Mesenchymal stem cell (in vitro differentiated cells and primary cell): ENCODE data around the gene ALCAM.

Experiments used
- DNase-seq: peaks from one replicate; pipeline ENCODE4 v3.0.0-alpha.2; 2013
- H2AFZ ChIP-seq: one replicate; pipeline ENCODE4 v1.6.1; 2013; ENCODE audit warnings: low read depth, mild to moderate bottlenecking, control low read depth, inconsistent platforms, low read length, moderate library complexity
- H2AK5ac ChIP-seq: 2 replicates; pipeline ENCODE4 v1.6.1; 2013; ENCODE audit warnings: low read length, moderate library complexity, mild to moderate bottlenecking, inconsistent platforms; ENCODE audit not compliant: severe bottlenecking
- H2BK120ac ChIP-seq: one replicate; pipeline ENCODE4 v1.6.1; 2013; ENCODE audit warnings: low read depth, mild to moderate bottlenecking, inconsistent platforms, low read length, moderate library complexity
- H2BK12ac ChIP-seq, 2 experiments: one replicate each; pipeline ENCODE4 v1.6.1; 2013; ENCODE audit warnings: inconsistent platforms in 2 of 2, low read length in 2 of 2, mild to moderate bottlenecking in 2 of 2, moderate library complexity in 2 of 2, control low read depth in 1 of 2
- H2BK15ac ChIP-seq: one replicate; pipeline ENCODE4 v1.6.1; 2013; ENCODE audit warnings: mild to moderate bottlenecking, low read depth, inconsistent platforms; ENCODE audit not compliant: poor library complexity, severe bottlenecking
- H2BK5ac ChIP-seq: 2 replicates; pipeline ENCODE4 v1.6.1; 2013; ENCODE audit warnings: low read depth, mild to moderate bottlenecking, low read length, control low read depth, inconsistent platforms; ENCODE audit not compliant: poor library complexity, severe bottlenecking
- H3K14ac ChIP-seq, 2 experiments: one replicate each; pipeline ENCODE4 v1.6.1; 2013; ENCODE audit warnings: inconsistent platforms in 2 of 2, low read length in 2 of 2, control low read depth in 1 of 2, mild to moderate bottlenecking in 1 of 2, moderate library complexity in 1 of 2
- H3K18ac ChIP-seq, 2 experiments: one replicate each; pipeline ENCODE4 v1.6.1; 2013; ENCODE audit warnings: inconsistent platforms in 2 of 2, low read length in 2 of 2, control low read depth in 1 of 2, low read depth in 1 of 2, mild to moderate bottlenecking in 1 of 2
- H3K23ac ChIP-seq, 2 experiments: one replicate each; pipeline ENCODE4 v1.6.1; 2013; ENCODE audit warnings: inconsistent platforms in 2 of 2, low read length in 2 of 2, mild to moderate bottlenecking in 2 of 2, moderate library complexity in 2 of 2, control low read depth in 1 of 2
- H3K27ac ChIP-seq: 2 replicates; pipeline ENCODE4 v1.5.1; 2013; ENCODE audit warnings: mild to moderate bottlenecking, moderate library complexity, low read length, control low read depth, inconsistent platforms; ENCODE audit not compliant: poor library complexity, severe bottlenecking
- H3K27me3 ChIP-seq, 2 experiments: 2 replicates each; pipeline versions ENCODE4 v1.6.1 to v1.7.0; 2013; ENCODE audit warnings: low read length in 2 of 2, mild to moderate bottlenecking in 2 of 2, moderate library complexity in 2 of 2, control low read depth in 1 of 2, inconsistent platforms in 1 of 2; ENCODE audit not compliant: control insufficient read depth in 1 of 2, insufficient read depth in 1 of 2
- H3K36me3 ChIP-seq, 2 experiments: 2 replicates each; pipeline versions ENCODE4 v1.6.1 to v1.7.0; 2013; ENCODE audit warnings: low read length in 2 of 2, control low read depth in 1 of 2, inconsistent platforms in 1 of 2, low read depth in 1 of 2, mild to moderate bottlenecking in 1 of 2; ENCODE audit not compliant: insufficient read depth in 2 of 2, control insufficient read depth in 1 of 2
- H3K4ac ChIP-seq, 2 experiments: one replicate each; pipeline ENCODE4 v1.6.1; 2013; ENCODE audit warnings: inconsistent platforms in 2 of 2, low read length in 2 of 2, mild to moderate bottlenecking in 2 of 2, moderate library complexity in 2 of 2, control low read depth in 1 of 2, low read depth in 1 of 2
- H3K4me1 ChIP-seq: 2 replicates; pipeline ENCODE4 v1.6.1; 2013; ENCODE audit warnings: low read depth, low read length, control low read depth; ENCODE audit not compliant: control insufficient read depth, insufficient read depth
- H3K4me2 ChIP-seq: 2 replicates; pipeline ENCODE4 v1.6.1; 2013; ENCODE audit warnings: low read length, mild to moderate bottlenecking, inconsistent platforms; ENCODE audit not compliant: poor library complexity, severe bottlenecking
- H3K4me3 ChIP-seq, 2 experiments: 2 replicates each; pipeline versions ENCODE4 v1.5.1 to v1.7.0; 2013; ENCODE audit warnings: low read length in 2 of 2, mild to moderate bottlenecking in 2 of 2, control low read depth in 1 of 2, low read depth in 1 of 2; ENCODE audit not compliant: insufficient read depth in 1 of 2
- H3K79me1 ChIP-seq: replicated peaks from 2 replicates; pipeline ENCODE4 v1.6.1; 2013; ENCODE audit warnings: mild to moderate bottlenecking, control low read depth, low read length, inconsistent platforms; ENCODE audit not compliant: poor library complexity, severe bottlenecking
- H3K9ac ChIP-seq: 2 replicates; pipeline ENCODE4 v1.7.0; 2013; ENCODE audit warnings: mild to moderate bottlenecking, low read length, moderate library complexity
- H3K9me3 ChIP-seq: 2 replicates; pipeline ENCODE4 v1.7.0; 2013; ENCODE audit warnings: mild to moderate bottlenecking, low read length; ENCODE audit not compliant: control insufficient read depth
- H4K8ac ChIP-seq: one replicate; pipeline ENCODE4 v1.6.1; 2013; ENCODE audit warnings: inconsistent platforms, mild to moderate bottlenecking, low read length, moderate library complexity
- H4K91ac ChIP-seq: one replicate; pipeline ENCODE4 v1.6.1; 2013; ENCODE audit warnings: mild to moderate bottlenecking, low read length, inconsistent platforms
- WGBS: methylation state at CpG from one replicate; pipeline ENCODE4 v1.1.7; 2013; ENCODE audit warnings: mixed read lengths; 5-methylcytosine and 5-hydroxymethylcytosine counted together

Gene ALCAM

GRCh38 chr3:105564546-105565288 is 198.0 kb downstream of the ALCAM start:
- Histone ChIP-seq H3K79me1 (no peaks in the 10 kb centered on the region), H3K14ac (no peak overlapping the region)
- 98% methylated on average over 6 of the region's 6 CpGs for WGBS

GRCh38 chr3:105571005-105571404 is 204.3 kb downstream of the ALCAM start:
- Histone ChIP-seq H3K14ac (no peak overlapping the region), H2AK5ac (no peak overlapping the region), H3K36me3 (peaks cover 0 to 5% of the 10 kb centered on the region in 2 experiments), H3K4me2 (no peak overlapping the region), H4K8ac (no peak overlapping the region), H3K4me1 (no peaks in the 10 kb centered on the region), H3K18ac (no peak overlapping the region), H3K23ac (no peak overlapping the region), H2BK12ac (no peak overlapping the region), H2BK15ac (no peak overlapping the region), H2BK120ac (no peak overlapping the region), H3K9me3 (no peaks in the 10 kb centered on the region), H3K27ac (no peak overlapping the region), H3K27me3 (no peaks in the 10 kb centered on the region), H3K79me1 (no peaks in the 10 kb centered on the region), H3K4ac (no peak overlapping the region), H4K91ac (no peak overlapping the region), H3K4me3 (no peak overlapping the region), H2BK5ac (no peak overlapping the region), H2AFZ (no peak overlapping the region), H3K9ac (no peak overlapping the region)
- DNase-seq: no peak
- 93% methylated on average over 5 of the region's 5 CpGs for WGBS

More at GRCh38 chr3:105564546-105565288, 198.0 kb downstream of the ALCAM start:
- Histone ChIP-seq H3K4me1 (no peaks in the 10 kb centered on the region), H3K9ac (no peak overlapping the region), H2BK5ac (no peak overlapping the region), H2AFZ (no peak overlapping the region), H3K4ac (no peak overlapping the region), H4K8ac (no peak overlapping the region), H2AK5ac (no peak overlapping the region), H2BK120ac (no peak overlapping the region), H2BK12ac (no peak overlapping the region), H3K4me2 (no peak overlapping the region), H4K91ac (no peak overlapping the region), H3K18ac (no peak overlapping the region), H3K27me3 (no peaks in the 10 kb centered on the region), H3K27ac (no peak overlapping the region), H3K4me3 (no peak overlapping the region), H2BK15ac (no peak overlapping the region), H3K23ac (no peak overlapping the region), H3K9me3 (no peaks in the 10 kb centered on the region), H3K36me3 (peaks cover 0 to 4% of the 10 kb centered on the region in 2 experiments)
- DNase-seq: no peak

- Histone ChIP-seq H2AFZ (no peak overlapping the region), H3K27me3 (no peaks in the 10 kb centered on the region), H3K4me1 (no peaks in the 10 kb centered on the region), H3K27ac (no peak overlapping the region), H2BK5ac (no peak overlapping the region), H3K9ac (no peak overlapping the region), H2BK15ac (no peak overlapping the region), H3K18ac (no peak overlapping the region), H4K8ac (no peak overlapping the region), H2BK120ac (no peak overlapping the region), H3K4ac (no peak overlapping the region), H3K4me2 (no peak overlapping the region), H3K79me1 (no peaks in the 10 kb centered on the region), H4K91ac (no peak overlapping the region), H3K36me3 (peaks cover 0 to 12% of the 10 kb centered on the region in 2 experiments), H3K23ac (no peak overlapping the region), H2BK12ac (no peak overlapping the region), H2AK5ac (no peak overlapping the region), H3K14ac (no peak overlapping the region), H3K9me3 (no peaks in the 10 kb centered on the region), H3K4me3 (no peak overlapping the region)
- 96% methylated on average over 5 of the region's 6 CpGs for WGBS
- no peak for DNase-seq
These were observed 205.8 kb downstream of the ALCAM start for GRCh38 chr3:105572501-105572900.

- WGBS: 100% methylated on average over 1 of the region's 1 CpG
These were observed 212.7 kb downstream of the ALCAM start for GRCh38 chr3:105579439-105579838.

More at GRCh38 chr3:105579439-105579838, 212.7 kb downstream of the ALCAM start:
- DNase-seq: no peak
- Histone ChIP-seq H3K4me2 (no peak overlapping the region), H2BK5ac (no peak overlapping the region), H4K91ac (no peak overlapping the region), H3K79me1 (no peaks in the 10 kb centered on the region), H4K8ac (no peak overlapping the region), H3K23ac (no peak overlapping the region), H2BK15ac (no peak overlapping the region), H3K14ac (no peak overlapping the region), H2BK120ac (no peak overlapping the region), H3K4ac (no peak overlapping the region), H3K9me3 (no peaks in the 10 kb centered on the region), H3K9ac (no peak overlapping the region), H2AK5ac (no peak overlapping the region), H3K4me3 (no peak overlapping the region), H3K18ac (no peak overlapping the region), H2AFZ (no peak overlapping the region), H3K4me1 (no peaks in the 10 kb centered on the region), H2BK12ac (no peak overlapping the region), H3K27ac (no peak overlapping the region), H3K36me3 (peaks cover 0 to 12% of the 10 kb centered on the region in 2 experiments), H3K27me3 (no peaks in the 10 kb centered on the region)
